ENCODE results near the gene G0S2. TPM values are rescaled to one million over a fixed set of nuclear protein-coding genes. Genes with fewer than 3 reads are reported as not detected.

Gene G0S2
- total and polyA plus RNA-seq, 2 experiments from 2014 or later: 3.2 to 8.2 TPM

- Mint-ChIP-seq H3K27ac (no peak overlapping the region), H3K4me1 (peaks cover 34% of the 10 kb centered on the region), H3K9me3 (no peaks in the 10 kb centered on the region; the same call in 2 of the 3 replicates), H3K36me3 (ENCODE audit: low read depth) (no peaks in the 10 kb centered on the region; the same call in 2 of the 3 replicates), H3K4me3 (no peak overlapping the region), H3K27me3 (ENCODE audit: insufficient read depth, low read depth, poor library complexity) (peaks cover 9% of the 10 kb centered on the region)
- Histone ChIP-seq H3K4me3 (no peak overlapping the region), H4K20me1 (replicated peaks; ENCODE audit: insufficient read depth) (no peaks in the 10 kb centered on the region), H3F3A (replicated peaks; ENCODE audit: low read depth) (no peaks in the 10 kb centered on the region), H2AFZ (no peak overlapping the region), H3K36me3 (ENCODE audit: insufficient read depth) (no peaks in the 10 kb centered on the region), H3K9me2 (ENCODE audit: insufficient read depth) (peaks cover 5% of the 10 kb centered on the region; the same call in 1 of the 2 replicates), H3K27ac (ENCODE audit: low read depth) (no peak overlapping the region), H3K79me2 (replicated peaks; ENCODE audit: insufficient read depth) (no peaks in the 10 kb centered on the region), H3K27me3 (ENCODE audit: insufficient read depth) (no peaks in the 10 kb centered on the region), H3K4me2 (peak overlapping the region; percentile 37), H3K4me1 (ENCODE audit: insufficient read depth) (peaks cover 15% of the 10 kb centered on the region)
- DNase-seq (ENCODE audit: low spot score) (no peak), ATAC-seq (no peak)
- TF ChIP-seq ZNF462 (CRISPR knock-in tag; IDR thresholded peaks at IDR 0.05) (no peak), REST (IDR thresholded peaks at IDR 0.05; ENCODE audit: unreplicated experiment) (no peak), EZH2phosphoT487 (IDR thresholded peaks at IDR 0.05; ENCODE audit: unreplicated experiment) (no peak), ZNF331 (CRISPR knock-in tag; IDR thresholded peaks at IDR 0.05; ENCODE audit: low read depth) (no peak), POLR2AphosphoS5 (IDR thresholded peaks at IDR 0.05; ENCODE audit: low read depth) (no peak)
- TF ChIP-seq, protein P1, sequence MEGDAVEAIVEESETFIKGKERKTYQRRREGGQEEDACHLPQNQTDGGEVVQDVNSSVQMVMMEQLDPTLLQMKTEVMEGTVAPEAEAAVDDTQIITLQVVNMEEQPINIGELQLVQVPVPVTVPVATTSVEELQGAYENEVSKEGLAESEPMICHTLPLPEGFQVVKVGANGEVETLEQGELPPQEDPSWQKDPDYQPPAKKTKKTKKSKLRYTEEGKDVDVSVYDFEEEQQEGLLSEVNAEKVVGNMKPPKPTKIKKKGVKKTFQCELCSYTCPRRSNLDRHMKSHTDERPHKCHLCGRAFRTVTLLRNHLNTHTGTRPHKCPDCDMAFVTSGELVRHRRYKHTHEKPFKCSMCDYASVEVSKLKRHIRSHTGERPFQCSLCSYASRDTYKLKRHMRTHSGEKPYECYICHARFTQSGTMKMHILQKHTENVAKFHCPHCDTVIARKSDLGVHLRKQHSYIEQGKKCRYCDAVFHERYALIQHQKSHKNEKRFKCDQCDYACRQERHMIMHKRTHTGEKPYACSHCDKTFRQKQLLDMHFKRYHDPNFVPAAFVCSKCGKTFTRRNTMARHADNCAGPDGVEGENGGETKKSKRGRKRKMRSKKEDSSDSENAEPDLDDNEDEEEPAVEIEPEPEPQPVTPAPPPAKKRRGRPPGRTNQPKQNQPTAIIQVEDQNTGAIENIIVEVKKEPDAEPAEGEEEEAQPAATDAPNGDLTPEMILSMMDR (conservative IDR thresholded peaks at IDR 0.05; ENCODE audit: low read depth in 2 of 2): no peak
These were observed 45.4 kb upstream of the G0S2 start for GRCh38 chr1:209629621-209630382.
